HepG2 (cell line): ENCODE data around the gene SAMD10.

Source experiments
- POLR2AphosphoS2 ChIP-seq: IDR thresholded peaks from 2 replicates; pipeline ENCODE4 v1.6.1; 2011; ENCODE audit warnings: low read depth, low read length, improper control_type of control experiment
- TRIM24 ChIP-seq: sonication (generic); formaldehyde crosslinking; IDR thresholded peaks from 2 replicates; pipeline ENCODE4 v1.8.0; 2022; ENCODE audit warnings: mild to moderate bottlenecking, missing genetic modification reagents
- ZBTB33 ChIP-seq: sonication (generic); formaldehyde crosslinking; IDR thresholded peaks from 2 replicates; pipeline ENCODE4 v1.4.0; 2020; ENCODE audit warnings: missing genetic modification reagents
- ZBTB46 ChIP-seq: sonication (generic); formaldehyde crosslinking; IDR thresholded peaks from 2 replicates; pipeline ENCODE4 v1.4.0; 2020; ENCODE audit warnings: mild to moderate bottlenecking, missing genetic modification reagents, borderline replicate concordance

- TF ChIP-seq ZBTB46 (CRISPR knock-in tag) (no peak), POLR2AphosphoS2 (no peak), ZBTB33 (CRISPR knock-in tag) (peak; percentile 4; the same call in 1 of the 2 replicates), TRIM24 (no peak)
Observed at GRCh38 chr20:63979557-63980316, at the start of gene SAMD10.
